ENCODE results near the gene PHYH.
"Not testable (repeated sequence)": the region's sequence is repeated elsewhere in the genome, so short reads cannot be mapped to it uniquely, and the experiment has no call there.

Gene PHYH

DNA sequence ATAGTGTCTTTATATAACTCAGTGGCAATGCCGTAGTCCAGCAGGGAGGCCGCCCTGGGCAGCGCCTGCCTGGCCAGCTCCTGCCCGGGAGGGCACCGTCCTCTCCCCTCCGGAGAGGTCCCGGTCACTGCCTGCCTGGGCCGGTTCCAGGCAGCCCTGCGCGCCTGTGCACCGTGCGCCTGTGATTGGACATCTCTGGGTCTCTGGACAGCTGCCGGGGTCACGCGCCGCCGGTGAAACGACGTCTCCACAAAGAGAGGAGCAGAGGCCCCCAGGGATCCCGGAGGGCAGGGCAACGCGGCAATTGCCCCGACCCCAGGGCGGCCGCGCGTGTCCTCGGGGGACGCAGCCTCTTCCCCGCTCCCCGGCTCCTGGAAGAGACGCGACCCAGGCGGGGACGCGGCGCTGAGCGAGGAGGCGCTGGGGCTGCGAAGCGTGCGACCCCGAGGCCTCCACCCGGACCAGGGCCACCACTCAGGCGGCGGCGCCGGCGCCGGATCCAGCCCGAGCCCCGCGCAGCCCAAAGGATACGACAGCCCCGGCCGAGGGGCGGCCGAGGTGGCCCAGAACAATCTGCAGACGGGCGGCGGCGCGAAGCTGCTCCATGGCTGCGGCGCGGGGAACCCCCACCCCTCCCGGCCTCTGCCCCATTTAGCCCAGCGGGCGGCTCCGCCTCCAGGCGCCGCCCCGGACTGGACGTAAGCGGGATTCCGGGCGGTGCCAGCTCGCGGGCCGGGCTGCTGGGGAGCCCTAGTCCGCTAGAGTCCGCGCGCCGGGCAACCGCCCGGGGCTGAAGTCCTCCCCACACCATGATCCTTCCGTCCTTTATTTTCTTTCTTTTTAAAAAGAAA, at the start of gene PHYH:
Gene PHYH (minus strand): TSS at position 628 of the 851 bp plus-strand sequence. CDS start 22 bp downstream, at position 606.
- DNase-seq, result peak; percentile 80

DNA sequence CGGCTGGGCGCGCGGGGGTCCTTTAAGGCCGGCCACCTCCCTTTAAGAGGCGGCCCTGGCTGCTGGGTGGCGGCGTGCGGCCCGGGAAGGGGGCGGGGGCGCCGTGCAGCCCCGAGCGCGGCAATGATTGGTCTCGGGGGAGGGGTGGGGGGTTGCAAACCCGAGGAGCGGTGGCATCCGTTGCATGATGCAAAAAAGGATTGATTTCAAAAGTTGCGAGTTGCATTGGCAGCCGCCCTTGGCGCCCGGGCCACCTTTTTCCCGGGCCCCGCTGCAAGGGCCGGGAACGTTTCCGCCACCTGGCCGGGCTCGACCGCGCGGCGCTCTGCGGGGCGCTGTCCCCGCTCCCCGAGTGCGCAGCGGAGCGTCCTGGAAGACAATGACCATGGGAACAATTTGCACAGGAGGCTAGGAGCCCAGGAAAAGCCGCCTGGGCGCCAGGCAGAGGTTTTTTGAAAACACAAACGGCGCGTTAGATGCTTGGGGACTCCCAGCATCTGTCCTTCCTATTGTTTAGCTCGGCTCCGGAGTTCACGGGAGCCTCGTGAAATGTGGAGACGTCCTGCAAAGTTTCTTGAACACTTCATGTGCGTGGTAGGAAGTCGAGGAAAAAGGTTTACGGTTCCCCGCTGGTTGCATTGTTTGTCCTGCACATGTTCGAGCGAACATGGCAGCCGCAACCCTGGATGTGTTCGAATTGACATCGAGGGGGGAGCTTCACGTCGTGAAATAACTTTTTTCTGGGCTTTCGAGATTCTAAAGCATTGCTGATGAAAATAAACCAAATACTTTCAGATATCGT, 48.6 kb upstream of the PHYH start, which contains the start of gene SEPHS1:
Gene SEPHS1 (minus strand): TSS at position 78 of the 802 bp plus-strand sequence. CDS start 3,343 bp downstream, outside the sequence.
- peak; percentile 87 for DNase-seq

DNA sequence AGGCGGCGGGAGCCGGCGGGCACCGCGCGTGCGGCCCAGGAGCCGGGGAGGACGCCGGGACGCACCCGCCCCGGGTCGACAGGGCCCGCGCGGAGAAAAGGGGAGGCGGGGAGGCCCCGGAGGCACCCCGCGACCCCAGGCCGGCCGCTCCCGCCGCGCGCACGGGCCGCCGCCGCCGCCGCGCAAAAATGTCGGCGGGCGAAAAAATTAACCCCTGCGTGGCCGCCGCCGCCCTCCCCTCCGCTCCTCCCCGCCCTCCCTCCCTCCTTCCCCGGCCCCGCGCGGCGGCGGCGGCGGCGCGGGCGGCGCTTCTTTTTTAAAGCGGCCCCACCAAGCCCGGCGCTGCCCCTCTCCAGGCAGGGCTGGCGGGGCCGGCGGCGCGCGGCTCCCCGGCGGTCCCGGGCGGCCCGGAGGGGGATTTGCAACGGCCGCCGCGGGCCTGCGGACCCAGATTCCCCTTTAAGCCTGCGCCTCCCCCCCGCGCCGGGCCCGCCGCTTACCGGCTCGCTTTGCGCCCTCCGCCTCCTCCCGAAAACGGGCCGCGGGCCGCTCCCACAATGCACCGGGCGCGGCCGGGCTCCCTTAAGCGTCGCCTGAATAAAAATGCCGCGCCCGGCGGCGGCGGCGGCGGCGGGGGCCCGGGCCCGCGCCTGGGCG, 47.8 kb upstream of the PHYH start:
- DNase-seq, result peak; percentile 84

DNA sequence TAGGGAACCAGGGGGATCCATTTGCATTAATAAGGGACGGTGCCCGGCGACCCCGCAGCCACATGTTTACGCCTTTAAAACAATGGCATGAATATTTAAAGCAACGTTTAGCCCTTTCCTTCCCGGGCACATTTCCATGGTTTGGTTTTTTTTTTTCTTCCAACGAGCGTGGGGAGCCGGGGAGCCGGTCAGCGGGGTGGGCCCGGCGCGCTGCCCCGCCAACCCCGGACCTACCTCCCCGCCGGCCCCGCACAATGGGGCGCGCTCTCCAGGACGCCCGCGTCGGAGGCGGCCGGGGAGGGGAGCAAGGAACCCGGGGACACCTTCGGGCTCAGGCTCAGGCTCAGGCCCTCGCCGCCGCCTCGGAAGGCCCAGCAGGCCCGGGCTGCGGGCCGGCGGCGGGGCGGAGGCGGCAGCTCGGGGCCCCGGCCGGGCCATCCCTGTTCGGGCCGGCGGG, 47.2 kb upstream of the PHYH start:
- DNase-seq, result peak; percentile 6

DNA sequence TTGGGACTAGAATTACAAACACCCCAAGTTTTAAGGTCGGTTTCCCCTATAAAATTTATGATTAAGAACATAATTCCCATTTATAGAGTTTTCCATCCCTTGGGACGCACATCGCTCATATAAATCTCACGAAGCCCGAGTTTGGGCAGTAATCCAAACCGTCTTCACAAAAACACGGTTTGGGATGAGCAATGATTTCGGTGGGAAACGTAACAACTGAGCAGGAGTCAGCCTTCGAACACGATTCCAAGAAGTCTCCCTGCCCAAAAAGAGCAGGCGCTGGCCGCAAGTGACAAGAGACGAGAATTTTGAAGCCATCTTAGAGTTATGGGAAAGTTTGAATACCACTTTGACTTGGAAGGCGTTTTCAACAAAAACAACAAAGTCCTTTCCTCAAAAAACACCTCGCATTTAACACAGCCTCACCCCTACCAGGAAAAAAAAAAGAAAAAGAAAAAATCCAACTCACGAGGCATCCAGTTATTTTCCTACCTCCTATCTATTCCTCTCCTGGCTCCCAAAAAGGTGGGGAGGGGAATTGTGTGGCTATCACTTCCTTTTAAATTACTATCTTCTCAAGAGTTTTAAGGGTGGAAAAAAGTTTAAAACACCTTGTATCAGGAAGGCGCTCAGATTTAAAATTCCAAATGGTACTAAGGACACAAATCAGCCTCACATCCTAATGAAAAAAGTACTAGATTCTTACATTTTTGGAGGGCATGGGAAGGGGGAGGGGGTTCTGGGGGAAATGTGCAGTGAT, 46.6 kb upstream of the PHYH start:
- DNase-seq, result peak; percentile 87

DNA sequence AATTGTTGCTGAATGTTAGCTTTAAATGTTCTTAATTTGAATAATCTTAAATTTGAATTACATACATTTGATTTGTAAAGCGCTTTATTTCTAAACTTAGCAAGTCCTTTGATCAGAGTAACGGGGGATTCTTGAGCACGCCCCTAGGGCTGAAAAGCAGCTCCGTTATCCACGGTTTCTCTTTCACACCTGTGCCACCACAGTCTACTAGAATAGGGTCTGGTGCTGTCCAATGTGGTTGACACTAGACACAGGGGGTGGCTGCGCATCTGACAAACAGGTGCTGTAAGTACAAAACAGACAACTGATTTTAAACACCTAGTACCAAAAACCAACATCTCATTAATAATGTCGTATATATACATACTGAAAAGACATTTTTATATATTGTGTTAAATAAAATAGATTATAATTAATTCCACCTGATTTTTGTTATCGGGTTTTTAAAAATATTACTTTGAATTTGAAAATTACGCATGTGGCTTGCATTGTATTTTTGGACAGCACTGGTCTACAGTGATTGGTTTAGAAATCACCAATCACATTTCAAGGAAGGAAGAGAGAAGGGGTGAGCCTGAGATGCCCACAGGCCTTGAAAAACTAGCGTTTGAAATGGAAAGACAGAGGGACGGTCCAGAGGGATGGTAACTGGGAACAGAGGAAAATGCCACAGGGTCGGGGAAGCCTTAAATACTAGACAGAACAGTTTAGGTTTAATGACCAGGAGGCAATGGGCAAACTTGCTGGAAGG, 40.9 kb upstream of the PHYH start:
- no peak for DNase-seq

DNA sequence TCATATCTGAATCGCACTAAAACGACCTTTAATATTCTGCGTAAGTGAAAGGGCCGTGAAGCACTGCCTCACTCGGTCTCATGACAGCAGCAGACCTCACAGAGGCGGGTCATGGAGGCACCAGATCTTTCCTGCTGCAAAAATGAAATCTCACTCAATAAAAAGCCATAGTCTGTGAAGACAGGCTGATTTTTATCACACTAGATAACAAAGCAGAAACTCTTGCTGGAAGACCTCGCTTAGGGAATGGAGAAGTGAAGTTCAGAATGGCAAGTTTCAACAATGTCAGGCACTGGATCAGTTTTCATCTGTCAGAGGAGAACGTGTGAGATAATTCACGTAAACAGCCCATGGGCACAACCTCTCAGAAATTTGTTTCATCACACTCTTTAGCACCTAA, 40.2 kb upstream of the PHYH start:
- DNase-seq, result no peak

DNA sequence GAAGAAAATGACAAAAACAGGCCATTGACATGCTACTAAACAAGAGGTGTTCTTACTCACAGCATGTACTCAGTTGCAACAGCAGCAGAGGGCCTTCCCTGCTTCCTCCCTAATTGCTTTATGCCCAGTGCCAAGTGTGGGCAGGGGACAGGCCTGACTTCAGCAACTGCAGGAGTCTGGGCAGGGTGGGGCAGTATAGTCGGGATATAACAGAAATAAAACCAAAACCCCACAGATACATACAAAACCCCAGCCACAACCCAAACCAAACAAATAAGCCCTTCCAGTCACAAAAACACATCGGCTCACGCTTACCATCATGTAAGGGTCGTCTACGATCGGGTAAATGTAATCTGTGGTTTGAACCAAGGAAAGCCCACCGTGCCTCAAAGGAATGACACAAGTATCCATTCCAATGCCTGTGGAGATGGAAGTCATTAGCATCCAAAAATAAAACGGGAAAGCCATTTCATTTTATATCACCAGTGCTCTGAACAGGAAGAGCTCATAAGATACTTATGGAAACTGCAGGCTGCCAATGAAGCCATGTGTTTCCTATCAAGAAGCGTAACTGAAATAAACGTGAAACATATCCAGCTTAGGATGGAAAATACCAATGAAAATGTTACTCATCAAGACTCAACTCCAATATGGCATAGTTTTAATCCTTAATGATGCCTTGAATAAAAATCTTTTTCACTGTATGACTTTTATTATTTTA, 38.7 kb upstream of the PHYH start:
- peak; percentile 88 for DNase-seq

DNA sequence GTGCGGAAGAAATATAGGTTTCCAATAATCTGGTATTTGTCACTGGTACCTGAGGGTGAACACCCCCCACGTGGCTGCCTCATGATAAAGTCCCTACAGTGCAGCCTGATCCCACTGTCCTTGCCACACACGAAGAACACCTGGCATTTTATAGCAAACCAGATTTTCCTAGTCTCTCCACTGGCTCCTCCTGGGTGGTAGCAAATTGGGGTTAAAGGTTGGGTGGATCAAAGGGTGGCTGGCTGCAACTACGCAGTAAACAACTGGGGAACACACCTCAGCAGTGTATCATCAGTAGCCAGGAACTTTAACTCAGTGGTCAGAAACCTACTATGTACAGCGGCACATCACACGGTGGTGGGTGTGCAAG, 37.9 kb upstream of the PHYH start:
- no peak for DNase-seq

DNA sequence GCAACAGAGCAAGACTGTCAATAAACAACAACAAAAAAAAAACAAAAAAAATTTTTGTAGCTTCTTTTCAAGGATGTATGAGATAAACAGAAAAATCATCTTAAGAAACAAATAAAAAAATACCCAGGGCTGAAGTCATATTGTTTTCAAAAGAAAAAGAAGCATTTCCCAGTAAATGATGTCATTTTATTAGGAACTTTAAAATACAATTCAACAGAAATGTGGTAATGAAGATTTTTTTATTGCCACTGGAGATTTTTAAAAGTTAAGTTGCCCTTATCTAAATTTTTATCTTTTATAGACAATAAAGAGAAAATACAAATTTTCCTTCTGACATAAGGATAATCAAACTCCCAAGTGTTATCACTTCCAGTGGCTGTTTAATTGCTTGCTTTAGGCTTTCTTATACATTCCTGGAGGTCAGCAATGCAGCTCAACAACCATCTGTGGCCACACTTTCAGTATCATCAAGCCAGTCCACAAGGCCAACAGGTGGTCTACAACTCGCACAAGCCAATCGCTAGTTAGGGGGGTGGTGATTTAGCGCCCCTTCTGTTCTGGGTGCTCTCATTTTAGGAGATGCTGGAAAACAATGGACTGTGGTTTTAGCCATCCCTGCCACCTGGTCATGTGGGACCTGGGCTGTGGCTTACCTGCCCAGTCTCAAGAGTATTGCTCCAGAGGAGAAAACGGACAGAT, 37.4 kb upstream of the PHYH start:
- no peak for DNase-seq

DNA sequence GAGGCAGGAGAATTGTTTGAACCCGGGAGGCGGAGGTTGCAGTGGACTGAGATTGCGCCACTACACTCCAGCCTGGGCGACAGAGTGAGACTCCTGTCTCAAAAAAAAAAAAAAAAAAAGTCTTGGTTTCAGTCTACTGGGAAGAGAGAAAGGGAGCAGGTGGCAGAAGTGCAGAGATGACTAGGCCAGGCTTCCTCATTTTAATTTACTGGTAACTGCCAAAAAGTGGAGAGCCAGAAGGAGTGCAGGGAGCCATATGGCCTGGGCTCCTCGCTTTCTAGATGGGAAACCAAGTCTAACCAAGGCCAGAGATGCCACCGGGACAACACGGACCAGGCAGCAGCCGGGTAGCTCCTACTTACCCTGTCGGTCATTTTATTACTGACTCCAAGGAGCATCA, 36.0 kb upstream of the PHYH start:
- no peak for DNase-seq

DNA sequence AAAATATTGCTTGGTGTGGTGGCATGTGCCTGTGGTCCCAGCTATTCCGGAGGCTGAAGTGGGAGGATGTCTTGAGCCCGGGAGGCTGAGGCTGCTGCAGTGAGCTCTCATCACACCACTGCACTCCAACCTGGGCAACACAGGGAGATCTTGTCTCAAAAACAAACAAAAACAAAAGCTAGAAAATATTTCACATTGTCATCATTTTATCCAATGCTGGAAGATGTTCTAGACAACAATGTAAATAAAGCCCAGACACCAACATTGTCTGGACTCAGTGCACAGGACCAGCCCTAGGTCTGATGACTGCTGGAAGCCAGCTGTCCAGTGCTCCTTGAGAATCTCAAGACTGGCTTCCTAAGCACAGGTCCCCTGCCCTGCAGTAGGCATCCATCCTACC, 34.7 kb upstream of the PHYH start:
- DNase-seq, result no peak

DNA sequence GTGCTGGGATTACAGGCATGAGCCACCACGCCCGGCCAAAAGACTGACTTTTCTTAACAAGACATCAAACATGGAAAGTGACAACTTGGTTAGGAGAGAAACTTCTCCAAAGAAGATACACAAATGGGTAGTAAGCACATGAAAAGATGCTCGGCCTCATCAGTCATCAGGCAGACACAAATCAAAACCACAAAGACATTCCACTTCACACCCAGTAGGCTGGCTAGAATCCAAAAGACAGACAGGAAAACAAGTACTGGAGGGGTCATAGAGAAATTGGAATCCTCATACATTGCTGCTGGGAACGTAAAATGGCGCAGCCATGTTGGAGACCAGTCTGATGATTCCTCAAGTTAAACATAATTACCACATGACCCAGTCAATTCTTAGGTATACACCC, 31.8 kb upstream of the PHYH start:
- DNase-seq, result peak; percentile 53

DNA sequence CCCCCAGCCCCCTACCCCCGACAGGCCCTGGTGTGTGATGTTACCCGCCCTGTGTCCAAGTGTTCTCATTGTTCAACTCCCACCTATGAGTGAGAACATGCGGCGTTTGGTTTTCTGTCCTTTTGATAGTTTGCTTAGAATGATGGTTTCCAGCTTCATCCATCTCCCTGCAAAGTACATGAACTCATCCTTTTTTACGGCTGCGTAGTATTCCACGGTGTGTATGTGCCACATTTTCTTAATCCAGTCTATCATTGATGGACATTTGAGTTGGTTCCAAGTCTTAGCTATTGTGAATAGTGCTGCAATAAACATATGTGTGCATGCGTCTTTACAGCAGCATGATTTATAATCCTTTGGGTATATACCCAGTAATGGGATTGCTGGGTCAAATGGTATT, 31.1 kb upstream of the PHYH start:
- DNase-seq, result not testable (repeated sequence)

DNA sequence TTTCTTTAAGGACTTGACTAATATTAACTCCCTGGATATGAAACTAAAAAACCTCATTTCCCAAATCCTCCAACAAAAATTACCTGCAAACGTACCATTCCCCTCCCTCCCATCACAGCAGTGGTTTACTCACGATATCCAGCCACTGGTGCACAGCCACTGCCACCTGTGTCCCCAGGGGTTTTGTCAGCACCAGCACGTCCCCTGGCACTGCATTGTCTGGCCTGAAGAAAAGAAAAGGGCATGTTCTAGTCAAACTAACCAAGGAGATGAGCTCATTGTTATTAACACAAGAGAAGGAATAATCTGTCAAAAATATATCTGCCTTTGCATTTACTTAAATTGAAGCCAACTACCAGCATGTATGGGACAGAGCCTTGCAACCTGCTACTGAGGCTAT, 29.7 kb upstream of the PHYH start:
- DNase-seq, result no peak

DNA sequence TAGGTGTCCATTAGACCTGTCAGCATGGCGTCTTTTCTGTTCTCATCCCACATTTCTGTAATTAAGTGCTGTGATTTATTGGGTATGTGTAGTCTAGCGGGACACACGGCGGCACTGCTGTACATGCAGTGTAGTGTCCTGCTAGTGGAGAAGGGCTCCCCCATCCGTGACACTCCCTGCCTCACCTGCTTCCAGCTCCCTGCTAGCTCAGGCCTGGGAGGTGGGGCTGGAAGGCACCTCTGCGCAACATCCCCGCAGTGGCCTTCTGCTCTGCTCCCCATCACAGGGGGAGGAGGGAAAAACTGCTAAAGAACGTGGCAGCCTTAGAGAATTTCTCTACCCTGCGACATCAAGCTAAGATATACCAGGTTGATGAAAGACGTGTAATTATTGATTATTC, 28.7 kb upstream of the PHYH start:
- DNase-seq, result no peak

DNA sequence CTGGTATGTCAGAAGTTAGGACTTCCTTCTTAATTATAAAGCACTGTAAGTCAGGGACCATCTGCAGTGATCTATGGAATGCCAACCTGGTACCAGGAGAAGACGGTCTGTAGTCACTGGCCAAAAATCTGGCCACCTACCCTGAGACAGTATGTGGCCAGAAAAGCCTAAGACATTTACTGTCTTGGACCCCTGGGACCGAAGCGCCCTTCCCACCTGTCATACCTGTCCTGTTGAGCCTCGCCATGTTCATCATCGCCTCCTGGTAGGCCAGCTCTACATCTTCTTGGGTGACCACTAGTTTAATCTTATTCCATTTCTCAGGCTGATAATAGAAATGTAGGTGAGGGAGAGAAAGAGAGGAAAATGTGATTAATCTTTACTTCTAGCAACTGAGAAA, 28.3 kb upstream of the PHYH start:
- no peak for DNase-seq

DNA sequence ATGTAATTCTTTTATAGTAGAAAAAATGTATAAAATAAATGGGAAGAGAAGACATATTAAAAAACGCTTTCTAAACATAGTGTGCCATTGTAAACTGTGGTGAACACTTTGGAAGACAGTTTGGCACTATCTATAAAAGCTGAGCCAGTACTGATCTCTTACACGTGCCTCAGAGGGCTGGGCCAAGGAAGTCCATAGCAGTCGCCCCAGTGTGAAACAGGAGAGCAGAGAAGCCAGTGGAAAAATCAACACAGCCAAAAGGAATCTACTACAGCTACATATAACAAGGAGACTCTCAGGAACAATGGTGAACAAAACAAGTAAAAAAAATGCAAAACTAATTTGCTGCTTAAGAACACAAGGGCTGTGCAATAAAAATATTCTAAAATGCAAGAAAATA, 27.7 kb upstream of the PHYH start:
- no peak for DNase-seq

DNA sequence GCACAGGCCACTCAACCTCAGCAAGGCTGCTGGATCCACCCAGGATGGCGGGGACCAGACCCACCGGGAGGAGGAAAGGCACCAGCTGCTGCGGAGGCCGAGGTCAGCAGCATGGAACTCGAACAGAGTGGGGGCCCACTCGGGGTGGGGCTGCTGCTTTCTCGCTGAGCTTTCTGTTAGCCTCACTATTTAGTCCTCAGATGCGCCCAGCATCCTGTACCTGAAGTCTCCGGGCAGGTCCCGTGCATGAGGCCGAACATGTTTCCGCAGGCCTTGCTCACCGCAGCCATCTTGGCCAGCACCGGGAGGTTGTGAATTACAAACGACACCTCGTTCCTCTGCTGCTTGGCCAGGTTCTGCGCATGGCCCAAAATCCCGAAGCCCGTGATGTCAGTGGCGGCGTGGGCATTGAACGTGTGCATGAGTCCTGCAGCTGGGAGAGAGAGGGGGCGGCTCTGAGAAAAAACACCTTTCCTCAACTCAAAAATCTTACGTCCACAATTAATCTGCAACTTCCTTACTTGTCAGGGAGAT, 22.8 kb upstream of the PHYH start:
- no peak for DNase-seq

DNA sequence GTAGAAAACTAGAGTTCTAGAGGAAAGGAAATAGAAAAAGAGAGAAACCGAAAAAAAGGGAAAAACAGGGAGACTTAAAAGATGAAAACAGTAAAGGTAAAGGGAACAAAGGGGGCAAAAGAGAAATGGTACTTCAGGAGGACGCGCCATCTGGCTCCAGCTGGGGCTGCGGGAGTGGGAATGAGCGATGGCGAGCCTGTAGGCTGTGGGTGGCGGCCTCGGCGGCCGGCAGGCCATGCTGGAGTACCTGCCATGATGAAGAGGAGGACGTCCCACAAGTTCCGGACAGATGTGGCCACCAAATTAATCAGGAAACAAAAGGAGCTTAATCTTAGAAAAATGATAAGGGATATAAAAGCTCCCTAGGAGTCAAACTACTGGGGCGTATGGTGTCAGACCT, 21.7 kb upstream of the PHYH start:
- no peak for DNase-seq

Measured in fibroblast of skin of right biceps (primary cell).